Measurements from ENCODE around the gene SSR2. TPM values are rescaled to one million over a fixed set of nuclear protein-coding genes. Genes with fewer than 3 reads are reported as not detected.
"Not testable (repeated sequence)": the region's sequence is repeated elsewhere in the genome, so short reads cannot be mapped to it uniquely, and the experiment has no call there.

SSR2 gene
- total RNA-seq, 2 donors from 2014 or later, result 193 to 234 TPM

DNA sequence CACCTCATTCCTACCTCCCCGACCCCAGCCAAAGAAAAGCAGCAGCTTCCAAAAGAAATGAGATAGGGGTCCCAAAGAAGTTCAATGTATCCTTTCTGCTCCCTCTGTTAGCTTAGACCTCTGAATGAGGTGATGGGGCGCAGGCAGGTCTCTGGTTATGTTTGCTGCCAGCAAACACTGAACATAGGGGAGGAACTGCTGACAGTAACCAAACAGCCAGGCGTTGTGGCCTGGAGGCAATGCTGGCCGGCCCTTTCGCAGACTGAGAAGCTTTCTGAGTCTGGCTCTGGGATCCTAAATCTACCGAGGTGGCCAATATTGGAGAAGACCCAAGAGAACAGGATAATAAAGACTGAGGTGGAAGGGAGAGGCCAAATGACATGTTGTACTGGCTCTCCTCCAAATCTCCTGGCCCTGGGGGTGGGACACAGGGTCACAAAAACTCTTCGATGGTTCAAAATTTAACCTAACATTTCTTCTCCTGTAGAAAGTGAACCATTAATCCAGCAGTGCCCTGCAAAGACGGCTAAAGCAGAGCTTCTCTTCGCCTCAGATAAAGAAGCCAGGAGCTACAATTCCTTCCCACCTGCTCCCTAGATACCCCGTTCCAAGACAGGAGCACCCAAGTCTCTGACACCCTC lies 19.6 kb downstream of the SSR2 start:
- H3K36me3 Mint-ChIP-seq (ENCODE audit: insufficient read depth in 2 of 2), result no peaks in the 10 kb centered on the region
- H3K4me1 Mint-ChIP-seq (ENCODE audit: low read depth), result peaks cover 14% of the 10 kb centered on the region
- no peak overlapping the region for H3K27ac Mint-ChIP-seq
- no peaks in the 10 kb centered on the region for H3K9me3 Mint-ChIP-seq
- H3K4me3 Mint-ChIP-seq, result no peak overlapping the region
- ATAC-seq (replicated peaks in 1 of 2) (no peak), DNase-seq (no peak)
- H3K27me3 Mint-ChIP-seq (ENCODE audit: low read depth), result no peaks in the 10 kb centered on the region

GRCh38 chr1:155999964-156000363 lies 20.8 kb downstream of the SSR2 start:
- no peak for DNase-seq
- H3K27me3 Mint-ChIP-seq (ENCODE audit: low read depth), result no peaks in the 10 kb centered on the region

DNA sequence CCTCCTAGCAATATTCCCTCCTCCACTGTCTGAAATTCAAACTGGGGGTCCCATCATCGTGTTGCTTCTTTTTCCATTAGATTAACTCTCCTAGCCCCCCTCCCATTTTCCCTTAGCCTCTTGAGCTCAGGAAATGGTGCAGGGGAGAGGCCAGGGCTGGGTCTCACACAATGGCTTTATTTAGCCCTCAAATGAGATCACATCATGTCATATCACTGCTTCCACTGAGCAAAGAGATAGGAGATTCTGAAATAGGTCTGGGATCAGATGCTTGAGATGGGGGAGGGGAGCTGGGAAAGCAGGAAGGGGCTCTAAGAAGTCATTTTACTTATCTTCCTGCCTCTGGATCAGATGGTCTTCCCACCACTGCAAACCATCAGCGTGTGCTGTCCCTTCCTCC lies 24.6 kb downstream of the SSR2 start:
- ATAC-seq (replicated peaks in 1 of 2) (no peak), DNase-seq (no peak)
- Mint-ChIP-seq H3K27me3 (ENCODE audit: low read depth) (no peaks in the 10 kb centered on the region), H3K4me1 (ENCODE audit: low read depth) (no peaks in the 10 kb centered on the region), H3K9me3 (no peaks in the 10 kb centered on the region), H3K27ac (no peak overlapping the region), H3K4me3 (no peak overlapping the region), H3K36me3 (ENCODE audit: insufficient read depth in 2 of 2) (no peaks in the 10 kb centered on the region)

More at GRCh38 chr1:155999964-156000363, 20.8 kb downstream of the SSR2 start:
- H3K9me3 Mint-ChIP-seq, result no peaks in the 10 kb centered on the region
- H3K36me3 Mint-ChIP-seq (ENCODE audit: insufficient read depth in 2 of 2), result no peaks in the 10 kb centered on the region
- H3K4me1 Mint-ChIP-seq (ENCODE audit: low read depth), result peaks cover 5% of the 10 kb centered on the region
- H3K27ac Mint-ChIP-seq, result no peak overlapping the region
- ATAC-seq (replicated peaks in 1 of 2), result no peak
- no peak overlapping the region for H3K4me3 Mint-ChIP-seq

GRCh38 chr1:155993595-155993994 lies 27.2 kb downstream of the SSR2 start:
- Mint-ChIP-seq H3K4me1 (ENCODE audit: low read depth) (peaks cover 15% of the 10 kb centered on the region), H3K4me3 (no peak overlapping the region), H3K27ac (no peak overlapping the region), H3K36me3 (ENCODE audit: insufficient read depth in 2 of 2) (no peaks in the 10 kb centered on the region), H3K9me3 (no peaks in the 10 kb centered on the region), H3K27me3 (ENCODE audit: low read depth) (no peaks in the 10 kb centered on the region)
- DNase-seq (no peak), ATAC-seq (replicated peaks in 1 of 2) (no peak)

- Mint-ChIP-seq H3K9me3 (no peaks in the 10 kb centered on the region), H3K4me1 (ENCODE audit: low read depth) (peaks cover 15% of the 10 kb centered on the region), H3K36me3 (ENCODE audit: insufficient read depth in 2 of 2) (no peaks in the 10 kb centered on the region), H3K27me3 (ENCODE audit: low read depth) (no peaks in the 10 kb centered on the region), H3K27ac (no peak overlapping the region), H3K4me3 (no peak overlapping the region)
- DNase-seq (no peak), ATAC-seq (replicated peaks in 1 of 2) (peak; percentile 2 to 3)
Observed at GRCh38 chr1:155990005-155990739, 30.6 kb downstream of the SSR2 start.

GRCh38 chr1:155989242-155990004 lies 31.3 kb downstream of the SSR2 start:
- ATAC-seq (replicated peaks in 1 of 2) (peak; percentile 85 to 90), DNase-seq (peak; percentile 80 to 86)
- H3K9me3 Mint-ChIP-seq, result no peaks in the 10 kb centered on the region
- no peak overlapping the region for H3K27ac Mint-ChIP-seq
- peaks cover 15% of the 10 kb centered on the region for H3K4me1 Mint-ChIP-seq (ENCODE audit: low read depth)
- H3K36me3 Mint-ChIP-seq (ENCODE audit: insufficient read depth in 2 of 2), result no peaks in the 10 kb centered on the region
- no peaks in the 10 kb centered on the region for H3K27me3 Mint-ChIP-seq (ENCODE audit: low read depth)
- H3K4me3 Mint-ChIP-seq, result no peak overlapping the region

GRCh38 chr1:155984903-155985645 lies 35.7 kb downstream of the SSR2 start:
- not testable (repeated sequence) for H3K27ac Mint-ChIP-seq; DNase-seq; H3K4me3 Mint-ChIP-seq; H3K27me3 Mint-ChIP-seq (ENCODE audit: low read depth); ATAC-seq (replicated peaks in 1 of 2); H3K9me3 Mint-ChIP-seq
- peaks cover 0 to 11% of the 10 kb centered on the region in 2 donors for H3K36me3 Mint-ChIP-seq (ENCODE audit: insufficient read depth in 2 of 2)
- peaks cover 49% of the 10 kb centered on the region for H3K4me1 Mint-ChIP-seq (ENCODE audit: low read depth)

GRCh38 chr1:155984341-155984740 lies 36.4 kb downstream of the SSR2 start:
- peaks cover 49% of the 10 kb centered on the region for H3K4me1 Mint-ChIP-seq (ENCODE audit: low read depth)

DNA sequence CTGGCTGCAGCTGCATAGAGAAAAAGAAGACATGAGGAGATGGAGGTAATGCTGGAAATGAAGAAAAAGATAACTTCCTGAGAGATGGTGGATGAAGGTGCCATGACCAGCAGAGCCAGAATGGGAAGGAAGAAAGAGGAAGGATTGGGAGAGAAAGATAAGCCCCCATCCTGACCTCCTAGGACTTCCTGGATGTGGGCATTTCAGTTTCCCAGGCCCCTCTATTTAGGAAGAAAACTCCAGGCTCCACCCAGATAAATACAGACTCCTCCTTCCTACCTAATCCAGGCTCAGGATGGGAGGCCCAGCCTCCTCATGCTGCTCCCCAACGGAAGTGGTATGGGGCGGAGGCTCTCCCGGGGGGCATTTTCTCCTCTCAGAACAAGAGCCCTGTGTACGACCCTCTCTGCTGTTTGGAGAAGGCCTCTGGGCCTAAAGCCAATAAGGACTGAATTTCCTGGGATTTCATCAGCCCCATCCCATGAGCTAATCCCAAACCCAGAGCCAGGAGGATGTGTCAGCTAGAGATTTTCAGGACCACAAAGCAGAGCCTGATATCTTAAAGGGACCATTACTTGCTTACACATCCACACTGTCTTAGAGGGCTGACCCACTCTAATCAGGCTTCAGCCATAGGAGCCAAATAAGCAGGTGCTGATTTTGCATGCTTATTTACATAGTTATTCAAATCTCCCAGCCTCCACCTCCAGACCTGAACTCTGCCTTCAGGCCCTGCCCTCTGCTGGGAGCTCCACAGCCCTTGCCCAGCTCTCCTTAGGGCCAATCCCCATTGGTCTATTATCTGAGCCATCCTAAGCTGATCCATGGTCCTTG lies 37.3 kb downstream of the SSR2 start:
- H3K4me1 Mint-ChIP-seq (ENCODE audit: low read depth), result peaks cover 43% of the 10 kb centered on the region
- H3K9me3 Mint-ChIP-seq, result no peaks in the 10 kb centered on the region
- ATAC-seq (replicated peaks in 1 of 2) (peak in 1 of 2 donors; percentile 27), DNase-seq (no peak)
- no peak overlapping the region for H3K4me3 Mint-ChIP-seq
- peak overlapping the region; percentile 40 for H3K27ac Mint-ChIP-seq
- no peaks in the 10 kb centered on the region for H3K27me3 Mint-ChIP-seq (ENCODE audit: low read depth)
- H3K36me3 Mint-ChIP-seq (ENCODE audit: insufficient read depth in 2 of 2), result peaks cover 1 to 12% of the 10 kb centered on the region in 2 donors

More at GRCh38 chr1:155984341-155984740, 36.4 kb downstream of the SSR2 start:
- H3K36me3 Mint-ChIP-seq (ENCODE audit: insufficient read depth in 2 of 2), result peaks cover 0 to 12% of the 10 kb centered on the region in 2 donors
- no peak overlapping the region for H3K27ac Mint-ChIP-seq
- no peaks in the 10 kb centered on the region for H3K27me3 Mint-ChIP-seq (ENCODE audit: low read depth)
- ATAC-seq (replicated peaks in 1 of 2) (no peak), DNase-seq (no peak)
- H3K9me3 Mint-ChIP-seq, result no peaks in the 10 kb centered on the region
- H3K4me3 Mint-ChIP-seq, result no peak overlapping the region

DNA sequence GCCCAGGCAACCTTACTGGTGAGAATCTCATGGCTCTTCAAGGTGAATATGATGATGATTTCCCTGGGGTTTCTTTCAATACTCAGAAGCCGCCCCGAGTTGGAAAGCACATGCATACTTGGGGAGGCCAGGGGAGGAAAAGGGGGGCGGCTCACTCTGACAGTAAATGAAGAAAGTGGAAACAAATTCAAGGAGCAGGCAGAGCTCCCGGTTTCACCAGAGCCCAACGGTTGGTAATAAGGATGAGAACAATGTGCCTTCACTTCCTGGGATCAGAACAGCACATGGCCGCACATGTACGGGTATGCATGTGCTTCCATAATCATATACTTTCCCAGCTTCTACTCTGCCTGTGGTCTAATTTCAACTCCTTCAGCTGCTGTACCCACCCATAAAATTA lies 38.6 kb downstream of the SSR2 start:
- Mint-ChIP-seq H3K27me3 (ENCODE audit: low read depth) (no peaks in the 10 kb centered on the region), H3K9me3 (no peaks in the 10 kb centered on the region), H3K27ac (peak overlapping the region; percentile 98), H3K4me3 (peak overlapping the region; percentile 42 to 54), H3K4me1 (ENCODE audit: low read depth) (peaks cover 44% of the 10 kb centered on the region), H3K36me3 (ENCODE audit: insufficient read depth in 2 of 2) (peaks cover 7 to 17% of the 10 kb centered on the region in 2 donors)
- DNase-seq, result no peak
- no peak for ATAC-seq (replicated peaks in 1 of 2)

DNA sequence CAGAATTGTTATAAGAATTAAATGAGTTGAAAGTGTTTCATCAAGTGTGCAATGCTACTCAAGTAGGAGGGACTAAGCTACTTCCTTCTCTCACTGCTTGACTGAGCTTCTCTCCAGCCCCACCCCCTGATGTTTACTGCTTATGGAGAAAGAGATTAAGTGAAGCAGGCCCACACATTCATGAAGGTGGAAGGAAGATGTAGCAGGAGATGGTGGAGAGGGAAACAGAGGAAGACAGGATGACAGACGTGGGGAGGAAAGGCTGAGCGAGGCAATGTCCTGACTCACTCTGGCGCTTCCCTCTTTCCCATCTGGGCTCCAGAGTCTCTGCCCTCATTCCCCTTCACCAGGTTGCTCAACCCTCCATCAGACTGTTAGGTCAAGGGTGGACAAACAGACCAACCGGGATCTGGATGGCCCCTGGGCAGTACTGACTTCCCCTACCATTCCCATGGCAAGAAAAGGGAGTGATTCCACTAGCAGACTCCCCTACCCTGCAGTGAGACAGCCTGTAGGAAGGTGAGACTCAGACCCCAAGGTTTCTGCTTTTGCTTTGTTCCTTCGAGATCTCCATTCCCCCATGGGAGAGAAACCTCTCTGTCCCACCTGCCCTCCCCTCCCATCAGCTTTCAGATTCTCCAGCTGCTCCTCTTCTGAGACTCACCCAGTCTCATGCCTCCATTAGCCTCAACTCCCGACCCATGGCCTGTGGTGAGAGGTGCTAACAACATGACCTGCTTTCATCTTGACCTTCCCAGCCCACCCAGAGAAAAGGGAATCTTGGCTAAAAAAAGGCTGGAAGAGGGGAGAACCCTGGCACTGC lies 39.3 kb downstream of the SSR2 start:
- no peaks in the 10 kb centered on the region for H3K27me3 Mint-ChIP-seq (ENCODE audit: low read depth)
- ATAC-seq (replicated peaks in 1 of 2), result no peak
- H3K27ac Mint-ChIP-seq, result peak overlapping the region; percentile 98

More for the DNA sequence above, 39.3 kb downstream of the SSR2 start:
- peak in 1 of 2 donors; percentile 26 for DNase-seq
- Mint-ChIP-seq H3K9me3 (no peaks in the 10 kb centered on the region), H3K4me3 (peak overlapping the region; percentile 87 to 91), H3K36me3 (ENCODE audit: insufficient read depth in 2 of 2) (peaks cover 12 to 17% of the 10 kb centered on the region in 2 donors), H3K4me1 (ENCODE audit: low read depth) (peaks cover 50% of the 10 kb centered on the region)

Data from activated T-cell treated with anti-CD3 and anti-CD28 coated beads, Interleukin-2, amount 50 U/mL, for 72 hours (primary cell).